Glomerular visceral epithelial cell (primary cell): ENCODE results near the gene PXDN.
"Not testable (repeated sequence)": the region's sequence is repeated elsewhere in the genome, so short reads cannot be mapped to it uniquely, and the experiment has no call there.

Source experiments
- DNase-seq: peaks from one replicate; pipeline ENCODE4 v3.0.0-alpha.2; 2016; ENCODE audit errors: extremely low spot score

PXDN gene

GRCh38 chr2:1740716-1741589 lies 3.4 kb downstream of the PXDN start:
- DNase-seq = no peak

- no peak for DNase-seq
Measured at GRCh38 chr2:1739961-1740715, 4.2 kb downstream of the PXDN start.

DNA sequence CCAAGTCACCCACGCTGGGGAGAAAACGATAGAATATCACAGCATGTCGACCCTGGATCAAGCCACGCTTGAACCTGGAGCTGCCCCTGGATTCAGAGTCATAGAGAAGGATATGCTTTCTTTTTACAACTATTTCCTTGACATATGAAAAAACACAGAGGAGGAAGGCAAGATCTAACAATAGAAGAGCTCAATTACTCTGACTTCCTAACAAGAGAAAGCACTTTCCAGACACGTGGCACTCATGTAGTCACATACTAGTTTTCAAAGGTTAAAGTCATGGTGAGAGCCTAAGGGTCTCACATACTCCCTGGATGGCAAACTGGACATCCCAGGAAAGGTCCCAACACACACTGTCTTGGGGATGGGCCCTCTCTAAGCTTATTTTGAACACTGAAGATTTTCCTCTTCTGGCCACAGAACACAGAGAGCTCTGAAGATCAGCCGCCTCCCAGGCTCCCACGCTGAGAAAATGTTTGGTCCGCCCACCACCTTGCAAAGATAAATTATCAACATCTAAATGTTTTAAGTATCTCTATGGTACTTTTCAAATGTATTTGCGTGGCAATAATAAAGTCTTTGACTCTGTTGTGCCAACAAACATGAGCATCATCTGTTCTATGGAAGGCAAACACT lies 4.9 kb downstream of the PXDN start:
- DNase-seq = no peak

- no peak for DNase-seq
Measured at GRCh38 chr2:1738646-1739302, 5.5 kb downstream of the PXDN start.

GRCh38 chr2:1738163-1738562 lies 6.2 kb downstream of the PXDN start:
- DNase-seq = no peak

DNA sequence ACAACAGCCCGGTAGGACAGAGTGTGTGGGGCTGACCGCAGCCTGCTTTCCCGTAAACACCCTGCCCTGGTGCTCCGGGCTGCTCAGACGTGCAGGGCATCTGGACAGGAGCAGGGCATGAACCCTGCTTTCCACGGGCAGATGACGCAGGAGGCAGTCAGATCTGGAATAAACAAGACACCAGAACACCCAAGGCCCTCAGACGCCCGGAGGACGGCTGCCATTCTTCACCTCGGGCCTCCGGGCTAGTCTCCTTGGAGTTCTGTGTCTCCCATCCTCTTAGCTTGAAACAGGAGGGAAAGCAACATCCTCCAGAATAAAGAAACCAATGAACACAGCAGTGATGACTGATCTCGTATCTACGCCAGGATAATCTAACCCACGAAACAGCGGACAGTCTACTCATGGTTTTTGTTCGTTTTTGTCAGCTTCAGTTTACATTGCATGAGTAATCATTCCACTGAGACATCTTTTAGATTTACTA lies 7.3 kb downstream of the PXDN start:
- peak; percentile 52 for DNase-seq

DNA sequence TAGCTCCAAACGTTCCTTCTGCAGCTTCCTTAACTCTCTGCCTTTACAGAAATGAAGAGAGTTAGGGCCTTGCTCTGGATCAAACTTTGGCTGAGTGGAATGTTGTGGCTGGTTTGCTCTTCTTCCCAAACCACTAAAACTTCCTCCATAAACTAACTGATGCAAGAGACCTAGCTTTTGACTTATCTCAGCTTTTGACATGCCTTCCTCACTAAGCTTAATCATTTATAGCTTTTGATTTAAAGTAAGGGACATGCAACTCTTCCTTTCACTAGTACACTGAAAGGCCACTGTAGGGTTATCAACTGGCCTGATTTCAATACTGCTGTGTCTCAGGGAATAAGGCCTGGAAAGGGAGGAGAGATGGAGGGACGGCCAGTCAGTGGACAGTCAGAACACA lies 8.3 kb downstream of the PXDN start:
- DNase-seq = peak; percentile 76

- not testable (repeated sequence) for DNase-seq
Measured at GRCh38 chr2:1733298-1733697, 11.0 kb downstream of the PXDN start.

- DNase-seq = peak; percentile 93
Measured at GRCh38 chr2:1731963-1732768, 12.1 kb downstream of the PXDN start.

DNA sequence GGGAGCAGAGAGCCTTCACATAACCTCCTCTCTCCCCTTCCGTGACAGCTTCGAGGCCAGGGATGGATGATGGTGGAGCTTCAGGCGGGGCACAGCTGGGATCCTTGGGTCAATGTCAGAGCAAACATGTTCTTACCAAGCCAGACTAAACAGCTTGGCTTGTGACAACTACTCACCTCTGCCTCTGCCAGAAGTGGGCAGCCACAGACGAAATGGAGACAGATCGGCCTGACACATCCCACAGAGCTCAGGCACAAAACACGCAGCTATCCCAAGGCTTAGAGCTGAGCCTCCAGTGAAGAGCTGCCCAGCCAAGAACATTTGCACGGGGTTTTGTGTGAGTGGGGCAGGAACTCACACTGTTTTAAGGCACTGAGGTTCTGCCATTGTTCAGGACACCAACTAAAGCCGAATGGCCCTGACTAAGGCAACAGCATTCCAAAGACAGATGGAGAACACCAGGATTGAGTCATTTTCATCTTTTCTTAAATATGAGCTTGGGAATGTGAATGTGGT lies 12.8 kb downstream of the PXDN start:
- no peak for DNase-seq

DNA sequence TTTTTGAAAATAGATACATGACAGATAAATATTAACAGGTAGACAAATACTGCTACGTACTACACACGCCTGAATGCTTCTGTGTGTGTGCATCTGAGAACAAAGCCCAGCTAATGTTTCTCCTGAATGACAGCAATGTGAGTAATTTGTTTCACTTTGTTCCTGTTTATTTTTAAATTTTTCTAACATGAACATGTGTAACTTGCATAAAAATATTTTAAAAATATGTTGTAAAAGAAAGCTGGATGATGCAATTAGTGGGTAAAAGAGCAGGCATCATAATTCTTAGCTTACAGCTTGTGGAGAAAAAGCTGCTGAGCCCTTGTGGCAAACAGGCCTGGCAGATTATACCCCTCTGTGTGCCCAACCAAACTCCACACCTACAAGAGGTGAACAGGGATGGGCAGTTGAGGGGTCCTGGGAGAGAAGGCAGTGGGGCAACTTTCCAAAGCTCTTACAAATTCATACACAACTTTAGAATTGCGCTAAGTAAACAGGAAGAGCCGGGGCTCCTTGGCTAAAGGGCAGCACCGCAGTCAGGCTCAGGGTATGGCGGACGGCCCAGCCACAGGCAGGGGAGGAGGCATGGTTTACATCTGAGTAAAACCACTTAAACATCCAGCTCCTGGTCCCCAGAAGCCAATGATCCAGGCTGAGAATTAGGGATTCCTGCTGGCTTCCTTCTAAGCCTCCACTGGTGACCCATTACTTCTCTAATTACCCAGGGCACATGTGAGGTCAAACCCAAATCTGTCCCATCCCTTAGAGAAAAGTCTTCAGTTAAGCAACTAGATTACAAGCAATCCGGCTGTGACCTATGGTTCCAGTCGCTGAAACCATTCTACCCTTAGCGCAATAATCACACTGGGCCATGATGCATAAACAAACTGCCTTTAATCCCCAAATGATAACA lies 14.0 kb downstream of the PXDN start:
- peak; percentile 59 for DNase-seq

DNA sequence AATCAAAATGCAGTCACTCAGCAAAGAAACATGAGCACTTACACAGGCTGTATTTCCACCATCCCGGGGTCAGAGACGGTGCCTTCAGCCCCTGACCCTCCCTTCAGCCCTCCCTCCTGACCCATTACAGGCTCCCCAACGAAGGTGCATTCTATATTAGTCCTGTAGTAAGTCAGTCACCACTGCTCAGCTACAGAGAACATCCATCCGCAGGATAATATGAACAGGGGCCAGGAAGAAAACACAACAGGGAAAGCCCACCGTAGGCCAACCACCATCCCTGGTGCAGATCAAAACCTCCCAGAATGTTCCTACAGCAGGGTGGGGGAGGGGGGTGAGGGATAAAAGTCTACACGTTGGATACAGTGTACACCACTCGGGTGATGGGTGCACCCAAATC lies 15.1 kb downstream of the PXDN start:
- DNase-seq = no peak

- DNase-seq = peak; percentile 67
Measured at GRCh38 chr2:1728821-1729220, 15.5 kb downstream of the PXDN start.

- no peak for DNase-seq
Measured at GRCh38 chr2:1727796-1728474, 16.4 kb downstream of the PXDN start.

GRCh38 chr2:1727101-1727771 lies 17.1 kb downstream of the PXDN start:
- peak; percentile 64 for DNase-seq

DNA sequence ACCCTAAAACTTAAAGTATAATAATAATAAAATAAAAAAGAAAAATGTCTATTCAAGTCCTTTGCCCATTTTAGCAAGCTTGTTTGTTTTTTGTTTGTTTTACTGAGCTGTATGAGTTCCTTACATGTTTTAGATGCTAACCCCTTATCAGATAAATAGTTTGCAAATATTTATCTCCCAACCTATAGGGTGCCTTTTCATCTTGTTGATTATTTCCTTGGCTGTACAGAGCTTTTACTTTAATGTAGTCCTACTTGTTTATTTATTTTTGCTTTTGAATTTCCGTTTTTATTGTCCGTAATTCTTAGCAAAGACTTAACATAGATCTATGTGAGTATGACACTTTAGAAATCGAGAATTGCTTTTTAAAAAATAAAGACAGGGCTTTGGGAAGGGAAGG lies 17.8 kb downstream of the PXDN start:
- no peak for DNase-seq

GRCh38 chr2:1724351-1724750 lies 20.0 kb downstream of the PXDN start:
- DNase-seq = not testable (repeated sequence)

- no peak for DNase-seq
Measured at GRCh38 chr2:1723397-1724042, 20.8 kb downstream of the PXDN start.
